ENCODE data around the gene ZDHHC12. TPM values are rescaled to one million over a fixed set of nuclear protein-coding genes. Genes with fewer than 3 reads are reported as not detected.
A peak's percentile ranks its signal among the peaks of the same experiment; 100 is the strongest.

The ZDHHC12 gene
- polyA plus RNA-seq, 4 donors: 44.6 to 99.3 (median 68.6) TPM

DNA sequence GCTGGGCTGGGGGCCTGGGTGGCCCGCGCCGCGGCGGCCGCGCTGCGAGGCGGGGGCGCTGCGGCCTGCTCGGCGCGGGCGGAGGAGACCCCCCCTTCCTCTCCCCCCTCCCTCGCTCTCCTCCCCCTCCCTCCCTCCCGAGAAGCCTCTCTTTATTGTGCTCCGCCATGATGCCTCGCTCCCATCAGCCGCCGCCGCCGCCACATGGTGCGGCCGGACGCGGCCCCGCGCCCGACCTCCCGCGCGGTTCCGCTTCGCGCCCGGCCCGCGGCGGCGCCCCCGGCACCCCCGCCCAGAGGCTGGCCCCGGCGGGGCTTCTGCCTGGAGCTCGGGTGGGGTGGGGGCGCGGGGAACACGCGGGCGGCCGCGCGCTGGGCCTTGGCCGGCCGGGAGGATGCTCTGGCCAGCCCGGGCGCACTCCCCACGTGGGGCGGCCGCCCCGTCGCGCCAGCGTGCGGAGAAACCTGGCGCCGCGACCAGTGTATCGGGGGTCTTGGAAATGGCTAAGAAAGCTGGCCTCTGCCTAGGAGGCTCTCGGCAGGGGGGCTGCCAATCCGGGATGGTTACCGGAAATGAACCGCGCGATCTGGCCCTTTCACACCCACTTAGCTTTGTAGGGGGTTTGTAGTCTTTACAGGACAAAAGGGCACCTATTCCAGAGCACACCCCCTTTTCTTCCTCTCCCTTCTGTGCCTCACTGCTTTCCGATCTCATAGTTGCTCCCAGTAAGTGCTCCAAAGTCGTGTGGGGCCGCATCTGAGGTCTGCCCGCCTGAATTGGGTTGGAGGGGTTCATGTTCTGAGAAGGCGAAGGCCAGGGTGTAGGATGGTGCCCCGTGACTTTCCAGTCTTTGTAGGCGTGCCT, 33.9 kb downstream of the ZDHHC12 start:
- Histone ChIP-seq H3K4me1 (ENCODE audit: control insufficient read depth in 3 of 3, insufficient read depth in 2 of 3, low read depth in 1 of 3, low read length in 2 of 3) (peaks cover 5 to 37% (median 10%) of the 10 kb centered on the region in 3 donors), H3K4me3 (ENCODE audit: low read depth in 1 of 3, low read length in 3 of 3) (peak overlapping the region; percentile 89 to 90 (median 89)), H3K27ac (ENCODE audit: low read depth in 1 of 3, low read length in 2 of 3) (peak overlapping the region in 2 of 3 donors; percentile 3 to 83), H3K27me3 (ENCODE audit: control insufficient read depth in 3 of 3, insufficient read depth in 3 of 3, low read length in 3 of 3) (no peaks in the 10 kb centered on the region), H3K9me3 (ENCODE audit: control insufficient read depth in 2 of 2, insufficient read depth in 1 of 2, low read depth in 1 of 2, low read length in 1 of 2) (no peaks in the 10 kb centered on the region), H3K36me3 (ENCODE audit: control insufficient read depth in 3 of 3, insufficient read depth in 2 of 3, low read depth in 1 of 3, low read length in 3 of 3) (peaks cover 6 to 14% (median 12%) of the 10 kb centered on the region in 3 donors)
- WGBS, 3 donors: 0 to 1% (median 1%) methylated on average over 31 to 83 of the region's 83 CpGs
- no peak for FAIRE-seq
- DNase-seq: peak; percentile 38 to 63

DNA sequence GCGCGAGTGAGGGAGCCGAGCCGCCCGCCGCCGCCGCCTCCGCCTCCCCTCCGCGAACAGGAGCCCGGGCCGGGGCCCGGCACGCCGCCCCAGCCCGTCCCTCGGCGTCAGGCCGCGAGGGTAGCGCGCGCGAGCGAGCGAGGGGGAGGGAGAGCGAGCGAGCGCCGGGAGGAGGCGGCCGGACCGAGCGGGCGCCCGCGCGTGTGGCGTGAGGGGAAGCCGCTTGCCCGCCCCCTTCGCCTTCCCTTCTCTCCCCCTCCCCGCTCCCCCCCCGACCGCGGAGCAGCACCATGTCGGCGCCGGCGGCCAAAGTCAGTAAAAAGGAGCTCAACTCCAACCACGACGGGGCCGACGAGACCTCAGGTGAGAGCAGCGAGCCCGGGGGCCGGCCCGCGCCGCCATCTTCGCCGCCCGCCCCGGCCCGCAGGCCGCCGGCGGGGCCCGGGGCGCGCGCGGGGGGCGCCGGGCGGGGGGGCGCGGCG, 34.6 kb downstream of the ZDHHC12 start:
- FAIRE-seq (no peak), DNase-seq (no peak)
- Histone ChIP-seq H3K36me3 (ENCODE audit: control insufficient read depth in 3 of 3, insufficient read depth in 2 of 3, low read depth in 1 of 3, low read length in 3 of 3) (peaks cover 6 to 13% (median 10%) of the 10 kb centered on the region in 3 donors), H3K27ac (ENCODE audit: low read depth in 1 of 3, low read length in 2 of 3) (peak overlapping the region; percentile 78 to 98 (median 90)), H3K27me3 (ENCODE audit: control insufficient read depth in 3 of 3, insufficient read depth in 3 of 3, low read length in 3 of 3) (no peaks in the 10 kb centered on the region), H3K4me1 (ENCODE audit: control insufficient read depth in 3 of 3, insufficient read depth in 2 of 3, low read depth in 1 of 3, low read length in 2 of 3) (peaks cover 9 to 44% (median 10%) of the 10 kb centered on the region in 3 donors), H3K4me3 (ENCODE audit: low read depth in 1 of 3, low read length in 3 of 3) (peak overlapping the region; percentile 53 to 90 (median 89)), H3K9me3 (ENCODE audit: control insufficient read depth in 2 of 2, insufficient read depth in 1 of 2, low read depth in 1 of 2, low read length in 1 of 2) (no peaks in the 10 kb centered on the region)
- 0 to 1% (median 1%) methylated on average over 14 to 79 of the region's 80 CpGs for WGBS, 3 donors

DNA sequence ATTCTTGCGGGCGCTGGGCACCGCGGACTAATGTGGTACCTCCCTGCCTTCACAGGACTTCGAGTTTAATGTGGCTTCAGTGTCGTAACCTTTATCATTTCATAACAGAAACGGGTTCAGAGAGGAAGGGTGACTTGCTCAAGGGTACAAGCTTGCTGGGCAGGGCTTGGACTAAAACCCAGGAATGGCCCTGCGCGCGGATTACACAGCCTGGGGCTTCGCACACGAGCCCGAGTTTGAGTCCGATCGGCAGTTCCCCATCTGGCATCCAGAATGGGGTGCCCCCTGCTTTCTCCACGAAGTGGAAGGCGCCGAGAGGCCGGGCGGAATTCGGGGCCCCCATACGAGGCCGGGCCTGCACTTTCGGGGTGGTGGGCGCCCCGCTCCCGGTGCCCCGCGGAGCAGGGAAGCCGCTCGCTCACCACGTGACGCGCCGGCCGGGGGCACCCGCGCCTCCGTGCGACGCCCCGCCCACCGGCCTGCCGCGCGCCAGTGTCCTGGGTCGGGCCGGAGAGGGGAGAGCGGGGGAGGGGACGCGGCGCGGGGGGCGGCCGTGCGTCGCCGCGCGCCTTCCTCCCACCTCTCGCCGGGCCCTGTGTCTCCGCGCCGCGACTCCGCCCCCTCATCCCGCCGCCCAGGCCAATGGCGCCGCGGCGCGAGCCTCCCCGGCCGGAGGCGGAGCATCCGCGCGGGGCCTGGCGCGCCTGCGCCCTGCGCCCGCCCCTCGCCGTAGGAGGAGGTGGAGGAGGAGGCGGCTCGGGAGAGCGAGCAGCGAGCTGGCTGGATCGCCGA, 35.2 kb downstream of the ZDHHC12 start, which contains the start of gene SET:
Gene SET, plus strand, starts transcription at position 722 of the 792 bp plus-strand sequence. CDS start 361 bp downstream, outside the sequence.
- Histone ChIP-seq H3K4me3 (ENCODE audit: low read depth in 1 of 3, low read length in 3 of 3) (peak within 1 kb of the TSS; percentile 89 to 90 (median 89)), H3K4me1 (ENCODE audit: control insufficient read depth in 3 of 3, insufficient read depth in 2 of 3, low read depth in 1 of 3, low read length in 2 of 3) (peaks cover 9 to 44% (median 10%) of the 10 kb centered on the region in 3 donors), H3K27ac (ENCODE audit: low read depth in 1 of 3, low read length in 2 of 3) (peak within 1 kb of the TSS; percentile 95 to 98 (median 98)), H3K27me3 (ENCODE audit: control insufficient read depth in 3 of 3, insufficient read depth in 3 of 3, low read length in 3 of 3) (no peaks in the 10 kb centered on the region), H3K36me3 (ENCODE audit: control insufficient read depth in 3 of 3, insufficient read depth in 2 of 3, low read depth in 1 of 3, low read length in 3 of 3) (peaks cover 6 to 10% (median 9%) of the 10 kb centered on the region in 3 donors), H3K9me3 (ENCODE audit: control insufficient read depth in 2 of 2, insufficient read depth in 1 of 2, low read depth in 1 of 2, low read length in 1 of 2) (no peaks in the 10 kb centered on the region)
- DNase-seq: peak; percentile 92 to 98
- 2 to 4% (median 2%) methylated on average over 38 to 93 of the region's 93 CpGs for WGBS, 3 donors
- no peak for FAIRE-seq

DNA sequence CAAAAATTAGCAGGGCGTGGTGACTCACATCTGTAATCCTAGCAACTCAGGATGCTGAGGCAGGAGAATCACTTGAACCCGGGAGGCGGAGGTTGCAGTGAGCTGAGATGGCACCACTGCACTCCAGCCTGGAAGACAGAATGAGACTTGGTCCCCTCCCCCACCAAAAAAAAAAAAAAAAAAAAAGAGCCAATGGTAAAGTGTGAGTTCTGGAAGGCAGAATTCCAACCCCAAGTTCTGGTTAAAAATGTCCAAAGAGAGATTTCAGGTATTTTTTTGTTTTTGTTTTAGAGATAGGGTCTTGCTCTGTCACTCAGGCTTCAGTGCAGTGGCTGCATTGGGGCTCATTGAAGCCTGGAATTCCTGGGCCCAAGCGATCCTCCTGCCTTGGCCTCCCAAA, 36.5 kb downstream of the ZDHHC12 start:
- 94% methylated on average over 4 of the region's 4 CpGs for WGBS, 3 donors
- peak overlapping the region in 1 of 3 donors; percentile 98 for H3K27ac ChIP-seq (ENCODE audit: low read depth in 1 of 3, low read length in 2 of 3)
- peaks cover 0 to 9% (median 4%) of the 10 kb centered on the region in 3 donors for H3K36me3 ChIP-seq (ENCODE audit: control insufficient read depth in 3 of 3, insufficient read depth in 2 of 3, low read depth in 1 of 3, low read length in 3 of 3)
- H3K4me3 ChIP-seq (ENCODE audit: low read depth in 1 of 3, low read length in 3 of 3): no peak overlapping the region
- FAIRE-seq (no peak), DNase-seq (no peak)
- H3K4me1 ChIP-seq (ENCODE audit: control insufficient read depth in 3 of 3, insufficient read depth in 2 of 3, low read depth in 1 of 3, low read length in 2 of 3): peaks cover 9 to 48% (median 14%) of the 10 kb centered on the region in 3 donors
- no peaks in the 10 kb centered on the region for H3K27me3 ChIP-seq (ENCODE audit: control insufficient read depth in 3 of 3, insufficient read depth in 3 of 3, low read length in 3 of 3)
- no peaks in the 10 kb centered on the region for H3K9me3 ChIP-seq (ENCODE audit: control insufficient read depth in 2 of 2, insufficient read depth in 1 of 2, low read depth in 1 of 2, low read length in 1 of 2)

DNA sequence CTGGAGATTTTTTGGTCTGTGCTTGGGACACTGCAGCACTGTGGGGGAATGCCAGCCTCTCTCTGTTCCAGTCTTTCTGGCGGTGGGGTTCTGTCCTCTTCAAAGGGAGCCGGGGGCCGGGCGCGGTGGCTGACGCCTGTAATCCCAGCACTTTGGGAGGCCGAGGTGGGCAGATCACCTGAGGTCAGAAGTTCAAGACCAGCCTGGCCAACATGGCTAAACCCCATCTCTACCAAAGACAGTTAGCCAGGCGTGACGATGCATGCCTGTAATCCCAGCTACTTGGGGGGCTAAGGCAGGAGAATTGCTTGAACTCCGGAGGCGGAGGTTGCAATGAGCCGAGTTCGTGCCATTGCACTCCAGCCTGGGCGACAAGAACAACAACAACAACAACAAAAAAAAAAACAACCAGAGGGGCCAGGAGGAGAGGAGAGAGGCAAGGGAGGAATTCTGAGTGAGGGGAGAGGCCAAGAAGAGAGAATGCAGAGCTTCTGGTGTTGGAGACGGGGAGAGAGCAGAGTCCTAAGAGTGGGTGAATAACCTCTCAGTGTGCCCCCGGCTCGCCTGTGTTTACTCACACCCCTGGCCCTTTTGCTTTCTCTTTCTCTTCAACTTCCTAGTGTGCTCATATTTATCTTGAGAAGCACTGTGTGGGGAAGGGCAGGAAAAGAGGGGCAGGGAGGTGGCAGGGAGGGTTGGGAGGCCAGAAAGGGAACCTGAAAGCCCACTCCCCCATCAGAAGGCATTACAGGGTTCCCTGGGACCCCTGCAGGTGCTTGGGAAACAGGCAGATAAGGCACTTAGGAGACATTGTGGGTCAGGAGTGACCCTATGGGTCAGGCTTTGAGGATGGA, 38.1 kb downstream of the ZDHHC12 start:
- Histone ChIP-seq H3K4me3 (ENCODE audit: low read depth in 1 of 3, low read length in 3 of 3) (peak overlapping the region in 2 of 3 donors; percentile 25 to 27), H3K9me3 (ENCODE audit: control insufficient read depth in 2 of 2, insufficient read depth in 1 of 2, low read depth in 1 of 2, low read length in 1 of 2) (no peaks in the 10 kb centered on the region), H3K4me1 (ENCODE audit: control insufficient read depth in 3 of 3, insufficient read depth in 2 of 3, low read depth in 1 of 3, low read length in 2 of 3) (peaks cover 9 to 43% (median 12%) of the 10 kb centered on the region in 3 donors), H3K27ac (ENCODE audit: low read depth in 1 of 3, low read length in 2 of 3) (peak overlapping the region; percentile 90 to 98 (median 94)), H3K36me3 (ENCODE audit: control insufficient read depth in 3 of 3, insufficient read depth in 2 of 3, low read depth in 1 of 3, low read length in 3 of 3) (peaks cover 0 to 4% (median 0%) of the 10 kb centered on the region in 3 donors), H3K27me3 (ENCODE audit: control insufficient read depth in 3 of 3, insufficient read depth in 3 of 3, low read length in 3 of 3) (no peaks in the 10 kb centered on the region)
- DNase-seq (peak; percentile 87), FAIRE-seq (no peak)
- 30 to 44% (median 31%) methylated on average over 17 of the region's 17 CpGs for WGBS, 3 donors

DNA sequence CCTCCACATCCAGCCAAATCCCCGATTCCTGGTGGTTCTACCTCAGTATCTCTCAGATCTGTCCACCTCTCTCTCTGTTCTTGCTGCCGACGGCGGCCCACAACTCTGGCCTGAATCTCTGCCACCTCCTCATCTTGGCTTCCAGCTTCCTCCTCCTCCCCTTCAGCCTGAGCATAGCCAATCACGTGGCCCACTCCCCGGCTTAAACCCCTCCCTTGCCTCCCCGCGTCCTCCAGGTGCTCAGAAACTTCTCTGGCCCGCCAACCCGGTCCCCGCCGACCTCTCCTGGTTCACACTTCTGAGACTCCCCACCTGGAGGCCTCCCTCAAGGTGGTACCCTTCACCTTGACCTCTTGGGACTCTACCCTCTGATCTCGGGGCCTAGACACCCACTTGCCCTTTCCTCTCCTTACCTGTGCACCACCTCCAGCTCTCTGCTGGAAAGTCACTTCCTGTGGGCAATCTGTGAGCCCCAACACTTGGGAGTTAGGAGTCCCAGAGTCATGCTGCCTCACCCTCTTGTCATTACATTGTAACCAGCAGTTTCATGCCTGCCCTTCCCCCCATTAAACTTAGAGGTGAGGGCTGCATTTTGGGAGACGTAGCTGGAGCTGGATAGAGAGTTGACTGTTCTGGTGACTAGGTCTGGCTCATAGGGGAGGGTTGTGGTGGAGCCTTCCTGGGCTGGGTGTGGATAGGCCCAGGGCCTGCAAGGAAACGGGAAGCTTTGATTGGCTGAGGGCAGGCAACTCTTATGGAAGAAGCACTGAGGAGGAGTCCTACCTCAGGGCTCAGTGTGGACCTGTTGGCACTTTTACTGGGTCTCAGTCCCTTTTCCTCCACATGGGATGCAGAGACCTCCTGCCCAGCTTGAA, 39.4 kb downstream of the ZDHHC12 start:
- no peaks in the 10 kb centered on the region for H3K9me3 ChIP-seq (ENCODE audit: control insufficient read depth in 2 of 2, insufficient read depth in 1 of 2, low read depth in 1 of 2, low read length in 1 of 2)
- 1 to 4% (median 4%) methylated on average over 15 of the region's 15 CpGs for WGBS, 3 donors
- peaks cover 9 to 43% (median 12%) of the 10 kb centered on the region in 3 donors for H3K4me1 ChIP-seq (ENCODE audit: control insufficient read depth in 3 of 3, insufficient read depth in 2 of 3, low read depth in 1 of 3, low read length in 2 of 3)
- H3K27me3 ChIP-seq (ENCODE audit: control insufficient read depth in 3 of 3, insufficient read depth in 3 of 3, low read length in 3 of 3): no peaks in the 10 kb centered on the region
- peak overlapping the region; percentile 50 to 69 (median 67) for H3K4me3 ChIP-seq (ENCODE audit: low read depth in 1 of 3, low read length in 3 of 3)
- H3K36me3 ChIP-seq (ENCODE audit: control insufficient read depth in 3 of 3, insufficient read depth in 2 of 3, low read depth in 1 of 3, low read length in 3 of 3): no peaks in the 10 kb centered on the region
- peak; percentile 92 to 95 for DNase-seq
- H3K27ac ChIP-seq (ENCODE audit: low read depth in 1 of 3, low read length in 2 of 3): peak overlapping the region; percentile 90 to 98 (median 94)
- no peak for FAIRE-seq

DNA sequence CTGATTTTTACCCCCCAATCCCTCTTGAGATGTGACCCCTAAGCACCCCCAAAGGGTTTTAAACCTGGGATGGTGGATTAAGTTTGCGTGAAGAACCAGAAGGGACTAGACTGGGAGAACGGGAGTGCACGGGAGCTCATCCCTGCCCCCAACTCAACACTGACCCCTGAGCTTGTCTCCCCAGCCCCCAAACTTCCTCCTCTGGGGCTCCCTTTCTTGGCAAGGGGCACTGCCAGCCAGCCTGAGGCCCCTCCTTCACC, 39.9 kb downstream of the ZDHHC12 start:
- WGBS, 3 donors: 0 to 3% (median 1%) methylated on average over 3 of the region's 3 CpGs
- peaks cover 9 to 43% (median 12%) of the 10 kb centered on the region in 3 donors for H3K4me1 ChIP-seq (ENCODE audit: control insufficient read depth in 3 of 3, insufficient read depth in 2 of 3, low read depth in 1 of 3, low read length in 2 of 3)
- H3K4me3 ChIP-seq (ENCODE audit: low read depth in 1 of 3, low read length in 3 of 3): peak overlapping the region; percentile 50 to 69 (median 67)
- DNase-seq (no peak), FAIRE-seq (no peak)
- H3K36me3 ChIP-seq (ENCODE audit: control insufficient read depth in 3 of 3, insufficient read depth in 2 of 3, low read depth in 1 of 3, low read length in 3 of 3): no peaks in the 10 kb centered on the region
- no peaks in the 10 kb centered on the region for H3K9me3 ChIP-seq (ENCODE audit: control insufficient read depth in 2 of 2, insufficient read depth in 1 of 2, low read depth in 1 of 2, low read length in 1 of 2)
- no peaks in the 10 kb centered on the region for H3K27me3 ChIP-seq (ENCODE audit: control insufficient read depth in 3 of 3, insufficient read depth in 3 of 3, low read length in 3 of 3)
- H3K27ac ChIP-seq (ENCODE audit: low read depth in 1 of 3, low read length in 2 of 3): peak overlapping the region; percentile 90 to 98 (median 94)

Data from small intestine (tissue), 7 donors.